Spleen (tissue), 11 donors: ENCODE results near the gene CYTH4. TPM values are rescaled to one million over a fixed set of nuclear protein-coding genes. Genes with fewer than 3 reads are reported as not detected.

Experiments used
- DNase-seq: peaks from one replicate; pipeline ENCODE4 v3.0.0-alpha.2; 2020
- H3K27ac ChIP-seq, 8 donors: fragments of 200-600 bp; sonication (generic) in 7 of 8; 1 replicate in 4 of 8; 2 replicates in 4 of 8; pipeline versions ENCODE4 v1.5.0 to v1.8.0; 2016 to 2021; ENCODE audit warnings: inconsistent platforms in 4 of 8, mild to moderate bottlenecking in 4 of 8, moderate library complexity in 1 of 8
- H3K27me3 ChIP-seq, 7 donors: fragments of 200-600 bp; sonication (generic) in 6 of 7; replicated peaks in 1 of 7; 1 replicate in 4 of 7; 2 replicates in 3 of 7; pipeline versions ENCODE4 v1.5.0 to v1.8.0; 2016 to 2021; ENCODE audit warnings: inconsistent platforms in 3 of 7, mild to moderate bottlenecking in 1 of 7
- H3K36me3 ChIP-seq, 6 donors: fragments of 200-600 bp; sonication (generic) in 5 of 6; 1 replicate in 4 of 6; 2 replicates in 2 of 6; pipeline versions ENCODE4 v1.5.0 to v1.8.0; 2016 to 2021; ENCODE audit warnings: inconsistent platforms in 2 of 6
- H3K4me1 ChIP-seq, 6 donors: fragments of 200-600 bp; sonication (generic) in 5 of 6; 1 replicate in 3 of 6; 2 replicates in 3 of 6; pipeline versions ENCODE4 v1.5.0 to v1.8.0; 2016 to 2021; ENCODE audit warnings: inconsistent platforms in 3 of 6
- H3K4me3 ChIP-seq, 8 donors: fragments of 200-600 bp; sonication (generic) in 7 of 8; 1 replicate in 4 of 8; 2 replicates in 4 of 8; pipeline versions ENCODE4 v1.5.0 to v1.8.0; 2016 to 2021; ENCODE audit warnings: inconsistent platforms in 4 of 8, mild to moderate bottlenecking in 4 of 8, moderate library complexity in 2 of 8
- H3K9me3 ChIP-seq, 8 donors: fragments of 200-600 bp; sonication (generic) in 7 of 8; 1 replicate in 4 of 8; 2 replicates in 4 of 8; pipeline versions ENCODE4 v1.5.0 to v1.8.0; 2016 to 2021; ENCODE audit warnings: inconsistent platforms in 4 of 8
- CTCF ChIP-seq, 11 experiments: fragments of 200-600 bp in 7 of 11; fragments of 450-650 bp in 4 of 11; sonication (generic) in 4 of 11; IDR thresholded peaks in 8 of 11; conservative IDR thresholded peaks in 3 of 11; 1 replicate in 7 of 11; 2 replicates in 4 of 11; pipeline versions ENCODE4 v1.4.0 to v1.8.0; 2016 to 2021; ENCODE audit warnings: antibody characterized with exemption in 11 of 11, inconsistent platforms in 4 of 11, mild to moderate bottlenecking in 1 of 11
- POLR2A ChIP-seq, 3 donors: fragments of 450-650 bp; IDR thresholded peaks; one replicate each; pipeline ENCODE4 v1.5.1; 2017; ENCODE audit warnings: antibody characterized with exemption in 3 of 3, mild to moderate bottlenecking in 1 of 3
- POLR2AphosphoS5 ChIP-seq, 3 donors: sonication (generic); formaldehyde crosslinking; IDR thresholded peaks; one replicate each; pipeline ENCODE4 v1.5.1; 2017; ENCODE audit warnings: antibody characterized with exemption in 3 of 3
- WGBS, 5 donors: extraction: QIAGEN DNeasy Blood & Tissue Kit in 3 of 5; methylation state at CpG; one replicate each; pipeline versions ENCODE4 v1.1.5 to v1.1.7; 2013 to 2018; 5-methylcytosine and 5-hydroxymethylcytosine counted together
- intact Hi-C: fragments of 100-400 bp; cut with DNase I; formaldehyde crosslinking; loops from one replicate; pipeline ENCODE4 v1.15.0; 2023; ENCODE audit warnings: low total_unique reads
- polyA plus RNA-seq, 3 donors: library from polyadenylated mRNA; stranded (reverse); fragments of 200-250 nt; gene quantifications; one replicate each; pipeline ENCODE4 v1.2.1, GENCODE V29; 2013
- total RNA-seq, 7 donors: library from RNA; depleted of rRNA in 3 of 7; stranded (reverse); fragments of >200 nt in 3 of 7; fragmentation: NEBNext Ultra II Directional in 4 of 7; extraction: Animal tissue kit (Norgen Biotek cat#: 25700) in 4 of 7; gene quantifications; one replicate each; pipeline versions ENCODE4 v1.1.0 to v1.2.1, GENCODE V29; 2016 to 2021
- donor health status: healthy with polysubstance abuse.
- donor health status: DM: no; HTN: no; CAD: no; lungs with moderate emphysema.
- donor health status: DM: no; HTN: no; CAD: no.
- donor health status: Bipolar disorder and iron deficiency.
- donor health status: healthy.
- donor health status: DM: no; HTN: no; CAD: no.
- donor health status: DM: yes; HTN: yes; CAD: no.

CYTH4 gene
- total and polyA plus RNA-seq, 10 donors = 35.3 to 238 (median 104) TPM

- H3K9me3 ChIP-seq = no peaks in the 10 kb centered on the region
- H3K36me3 ChIP-seq = peaks cover 0 to 56% (median 36%) of the 10 kb centered on the region in 6 donors
- peak; percentile 92 for DNase-seq
- no peak for TF ChIP-seq CTCF (IDR thresholded peaks at IDR 0.05 in 8 of 11, conservative IDR thresholded peaks at IDR 0.05 in 3 of 11)
- peak; percentile 55 to 71 (median 60) for TF ChIP-seq POLR2AphosphoS5 (IDR thresholded peaks at IDR 0.05)
- 24 to 33% (median 32%) methylated on average over 12 to 19 of the region's 19 CpGs for WGBS, 5 donors
- H3K4me1 ChIP-seq = peaks cover 63 to 100% (median 90%) of the 10 kb centered on the region in 6 donors
- H3K27ac ChIP-seq = peak overlapping the region; percentile 40 to 99 (median 94)
- peaks cover 0 to 43% (median 0%) of the 10 kb centered on the region in 7 donors for H3K27me3 ChIP-seq
- intact Hi-C loops = no loop called here
- peak overlapping the region; percentile 34 to 98 (median 84) for H3K4me3 ChIP-seq
Measured at GRCh38 chr22:37241351-37242142, 40.8 kb upstream of the CYTH4 start.

GRCh38 chr22:37242395-37242918, 39.9 kb upstream of the CYTH4 start:
- H3K9me3 ChIP-seq = no peaks in the 10 kb centered on the region
- H3K4me3 ChIP-seq = peak overlapping the region; percentile 70 to 98 (median 86)
- peak overlapping the region; percentile 81 to 99 (median 94) for H3K27ac ChIP-seq
- DNase-seq = peak; percentile 97
- intact Hi-C loops = no loop called here
- WGBS, 5 donors = 8 to 18% (median 14%) methylated on average over 10 to 16 of the region's 16 CpGs
- H3K4me1 ChIP-seq = peaks cover 57 to 94% (median 81%) of the 10 kb centered on the region in 6 donors
- H3K27me3 ChIP-seq = peaks cover 0 to 43% (median 0%) of the 10 kb centered on the region in 7 donors
- TF ChIP-seq CTCF (IDR thresholded peaks at IDR 0.05 in 8 of 11, conservative IDR thresholded peaks at IDR 0.05 in 3 of 11) (peak in 3 of 11 experiments; percentile 15 to 24 (median 18)), POLR2A (IDR thresholded peaks at IDR 0.05) (peak in 2 of 3 donors; percentile 10 to 37), POLR2AphosphoS5 (IDR thresholded peaks at IDR 0.05) (peak; percentile 89 to 91 (median 91))
- peaks cover 0 to 47% (median 31%) of the 10 kb centered on the region in 6 donors for H3K36me3 ChIP-seq

- 5 to 16% (median 9%) methylated on average over 5 to 12 of the region's 12 CpGs for WGBS, 5 donors
- peaks cover 46 to 85% (median 71%) of the 10 kb centered on the region in 6 donors for H3K4me1 ChIP-seq
- H3K27ac ChIP-seq = peak overlapping the region; percentile 81 to 99 (median 94)
- peak; percentile 87 for DNase-seq
- peaks cover 0 to 36% (median 29%) of the 10 kb centered on the region in 6 donors for H3K36me3 ChIP-seq
- H3K4me3 ChIP-seq = peak overlapping the region; percentile 70 to 98 (median 86)
- no peaks in the 10 kb centered on the region for H3K9me3 ChIP-seq
- TF ChIP-seq POLR2AphosphoS5 (IDR thresholded peaks at IDR 0.05) = peak in 1 of 3 donors; percentile 23
- TF ChIP-seq POLR2A (IDR thresholded peaks at IDR 0.05) = no peak
- intact Hi-C loops = no loop called here
- H3K27me3 ChIP-seq = peaks cover 0 to 43% (median 0%) of the 10 kb centered on the region in 7 donors
Measured at GRCh38 chr22:37243402-37244113, 38.8 kb upstream of the CYTH4 start.

GRCh38 chr22:37244114-37244921, 38.0 kb upstream of the CYTH4 start, which contains the start of gene RAC2:
RAC2 (minus strand) TSS chr22:37244269; CDS start chr22:37244148, 121 bp downstream.
- 2 to 9% (median 3%) methylated on average over 9 to 23 of the region's 23 CpGs for WGBS, 5 donors
- Histone ChIP-seq H3K4me3 (peak within 1 kb of the TSS; percentile 70 to 98 (median 86)), H3K4me1 (peaks cover 43 to 78% (median 64%) of the 10 kb centered on the region in 6 donors), H3K9me3 (no peaks in the 10 kb centered on the region), H3K27me3 (peaks cover 0 to 43% (median 0%) of the 10 kb centered on the region in 7 donors), H3K27ac (peak within 1 kb of the TSS; percentile 81 to 99 (median 94)), H3K36me3 (peaks cover 0 to 29% (median 22%) of the 10 kb centered on the region in 6 donors)
- peak; percentile 99 for DNase-seq
- intact Hi-C loops = no loop called here
- TF ChIP-seq POLR2A (IDR thresholded peaks at IDR 0.05) = peak in 2 of 3 donors; percentile 7 to 41
- TF ChIP-seq POLR2AphosphoS5 (IDR thresholded peaks at IDR 0.05) = peak; percentile 94 to 97 (median 96)
- TF ChIP-seq CTCF (IDR thresholded peaks at IDR 0.05 in 8 of 11, conservative IDR thresholded peaks at IDR 0.05 in 3 of 11) = peak in 4 of 11 experiments; percentile 11 to 33 (median 21)
